NCI-H69 (cell line): Measurements from ENCODE around the gene TMEM59L.
A peak's percentile ranks its signal among the peaks of the same experiment; 100 is the strongest.
"Not testable (repeated sequence)": the region's sequence is repeated elsewhere in the genome, so short reads cannot be mapped to it uniquely, and the experiment has no call there.

Source experiments
- DNase-seq: peaks from one replicate; lab custom pipeline; 2025; lab: John Stamatoyannopoulos, UW

The TMEM59L gene

GRCh38 chr19:18594096-18594823 lies 18.4 kb upstream of the TMEM59L start:
- DNase-seq: peak; percentile 87

GRCh38 chr19:18594824-18595373 lies 17.8 kb upstream of the TMEM59L start:
- no peak for DNase-seq

GRCh38 chr19:18595475-18595874 lies 17.2 kb upstream of the TMEM59L start:
- no peak for DNase-seq

GRCh38 chr19:18596752-18597157 lies 15.9 kb upstream of the TMEM59L start:
- peak; percentile 68 for DNase-seq

GRCh38 chr19:18597809-18598660 lies 14.6 kb upstream of the TMEM59L start:
- no peak for DNase-seq

- no peak for DNase-seq
Measured at GRCh38 chr19:18599485-18599884, 13.2 kb upstream of the TMEM59L start.

- DNase-seq: not testable (repeated sequence)
Measured at GRCh38 chr19:18600692-18601397, 11.8 kb upstream of the TMEM59L start.

- no peak for DNase-seq
Measured at GRCh38 chr19:18601875-18602274, 10.8 kb upstream of the TMEM59L start.

GRCh38 chr19:18603255-18603957 lies 9.3 kb upstream of the TMEM59L start:
- no peak for DNase-seq

GRCh38 chr19:18603958-18604819 lies 8.5 kb upstream of the TMEM59L start:
- DNase-seq: no peak

GRCh38 chr19:18604820-18605159 lies 7.9 kb upstream of the TMEM59L start:
- no peak for DNase-seq

GRCh38 chr19:18605196-18605545 lies 7.5 kb upstream of the TMEM59L start:
- DNase-seq: no peak

- peak; percentile 32 for DNase-seq
Measured at GRCh38 chr19:18605546-18606280, 7.0 kb upstream of the TMEM59L start.

- peak; percentile 48 for DNase-seq
Measured at GRCh38 chr19:18606281-18607225, 6.1 kb upstream of the TMEM59L start, which contains the start of gene CRLF1. Gene CRLF1, minus strand, starts transcription at chr19:18606799. Its CDS starts 143 bp downstream, at chr19:18606656.

- peak; percentile 53 for DNase-seq
Measured at GRCh38 chr19:18607226-18608101, 5.2 kb upstream of the TMEM59L start.

GRCh38 chr19:18608102-18608804 lies 4.4 kb upstream of the TMEM59L start:
- no peak for DNase-seq
